GM08714 (cell line): ENCODE results near the gene OPHN1.
"Not testable (repeated sequence)": the region's sequence is repeated elsewhere in the genome, so short reads cannot be mapped to it uniquely, and the experiment has no call there.

ENCODE experiments used
- H3K4me3 ChIP-seq: fragments of 200-500 bp; sonication (Bioruptor generic); 2 replicates; pipeline ENCODE4 v1.5.1; 2014; ENCODE audit warnings: mild to moderate bottlenecking, low read length, inconsistent platforms
- ZNF274 ChIP-seq: IDR thresholded peaks from 2 replicates; pipeline ENCODE4 v1.6.1; 2012; ENCODE audit warnings: mild to moderate bottlenecking, low read depth, low read length

OPHN1 gene

DNA sequence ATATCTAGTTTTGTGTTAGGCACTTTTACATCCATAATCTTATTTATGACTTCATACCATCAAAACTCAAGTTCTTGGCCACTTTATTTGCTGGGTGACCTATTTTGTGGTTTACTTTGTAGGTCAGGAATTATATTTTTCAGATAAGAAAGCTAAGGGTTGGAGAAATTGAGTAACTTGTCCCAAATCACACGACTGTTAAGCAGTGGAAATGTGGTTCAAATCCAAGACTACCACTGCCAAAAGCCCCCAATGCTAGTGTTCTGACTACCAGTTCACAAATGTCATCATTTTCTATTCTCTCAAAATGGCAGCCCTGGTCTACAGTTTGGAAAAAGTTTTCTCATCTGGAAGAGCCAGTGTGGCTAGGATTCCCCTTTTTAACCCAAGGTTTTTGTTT, 74.6 kb downstream of the OPHN1 start:
- TF ChIP-seq ZNF274: no peak
- H3K4me3 ChIP-seq: no peak overlapping the region

DNA sequence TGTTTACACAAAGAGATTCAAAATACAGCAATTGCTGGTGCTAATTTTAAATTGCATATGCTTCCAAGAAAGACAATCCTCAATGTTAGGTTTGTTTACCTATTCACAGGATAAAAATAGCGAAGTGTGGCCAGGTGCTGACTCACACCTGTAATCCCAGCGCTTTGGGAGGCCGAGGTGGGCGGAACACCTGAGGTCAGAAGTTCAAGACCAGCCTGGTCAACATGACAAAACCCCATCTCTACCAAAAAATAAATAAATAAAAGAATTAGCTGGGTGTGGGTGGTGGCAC, 77.7 kb downstream of the OPHN1 start:
- H3K4me3 ChIP-seq: no peak overlapping the region
- no peak for TF ChIP-seq ZNF274

DNA sequence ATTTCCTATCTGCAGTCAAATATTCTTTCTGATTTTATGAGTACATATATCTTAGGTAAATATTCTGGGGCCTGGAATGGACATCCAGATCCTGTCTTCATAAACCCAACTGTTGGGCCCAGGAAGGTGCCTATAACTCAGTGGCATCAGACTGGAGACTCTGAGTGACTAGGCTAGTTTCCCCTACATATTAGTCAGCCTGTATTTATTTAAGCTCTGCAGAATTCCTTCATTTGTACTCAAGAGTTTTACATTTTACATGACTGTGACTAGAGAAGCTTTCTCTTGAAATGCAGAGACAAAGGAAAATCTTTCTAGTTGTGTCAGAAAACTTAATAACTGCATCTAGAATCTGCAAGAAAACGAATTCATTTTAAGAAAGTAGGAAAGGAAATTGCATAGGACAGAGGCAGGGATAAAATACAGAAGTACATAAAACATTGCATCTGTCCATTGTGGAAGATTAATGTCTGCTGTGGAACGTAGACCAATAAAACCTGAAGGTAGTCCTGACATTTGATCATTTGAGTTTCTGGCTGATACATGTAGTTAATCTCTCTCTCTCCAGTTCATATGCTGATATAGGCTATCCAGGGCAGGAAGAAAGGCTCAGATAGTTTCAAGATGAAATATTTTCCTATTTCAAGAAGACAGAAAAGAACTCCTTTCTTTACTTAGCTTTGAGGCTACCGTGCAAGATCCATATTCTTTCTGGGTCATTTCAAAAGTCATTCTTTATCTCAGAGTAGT, 78.2 kb downstream of the OPHN1 start:
- no peak for TF ChIP-seq ZNF274
- H3K4me3 ChIP-seq: no peak overlapping the region

DNA sequence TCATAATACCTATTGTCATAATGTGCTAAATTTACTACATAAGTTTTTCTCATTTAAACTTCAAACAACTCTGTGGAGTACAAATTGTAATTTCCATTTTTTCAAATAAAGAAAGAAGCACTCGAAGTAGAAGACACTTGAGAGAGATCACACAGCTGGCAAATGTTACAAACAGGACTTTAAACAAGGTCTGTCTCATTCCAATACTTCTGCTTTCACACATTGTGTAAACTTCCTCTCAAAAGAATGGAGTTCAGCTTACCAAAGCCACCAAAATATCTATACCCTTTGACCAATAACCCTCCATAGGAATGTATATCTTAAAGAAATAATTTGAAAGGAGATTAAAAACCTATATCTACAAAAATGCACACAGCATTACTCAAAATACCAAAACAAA, 88.3 kb downstream of the OPHN1 start:
- TF ChIP-seq ZNF274: no peak
- no peak overlapping the region for H3K4me3 ChIP-seq

DNA sequence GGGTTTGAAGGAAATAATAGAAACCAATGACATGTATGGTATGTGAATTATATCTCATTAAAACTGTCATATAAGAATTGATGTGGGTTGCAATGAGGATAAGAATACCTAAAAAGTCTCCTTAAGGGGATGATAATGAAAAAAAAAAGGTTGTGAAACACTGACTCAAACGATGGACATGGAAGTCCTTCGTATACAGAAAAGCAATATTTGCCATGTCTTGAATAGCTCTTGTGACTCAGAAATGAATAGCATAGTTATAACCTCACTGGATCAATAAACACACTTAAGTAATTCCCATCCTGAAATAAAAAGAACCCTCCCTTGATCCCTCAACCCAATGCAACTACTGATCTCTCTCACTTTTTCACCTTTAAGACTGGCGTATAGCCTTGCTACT, 89.7 kb downstream of the OPHN1 start:
- no peak overlapping the region for H3K4me3 ChIP-seq
- no peak for TF ChIP-seq ZNF274

DNA sequence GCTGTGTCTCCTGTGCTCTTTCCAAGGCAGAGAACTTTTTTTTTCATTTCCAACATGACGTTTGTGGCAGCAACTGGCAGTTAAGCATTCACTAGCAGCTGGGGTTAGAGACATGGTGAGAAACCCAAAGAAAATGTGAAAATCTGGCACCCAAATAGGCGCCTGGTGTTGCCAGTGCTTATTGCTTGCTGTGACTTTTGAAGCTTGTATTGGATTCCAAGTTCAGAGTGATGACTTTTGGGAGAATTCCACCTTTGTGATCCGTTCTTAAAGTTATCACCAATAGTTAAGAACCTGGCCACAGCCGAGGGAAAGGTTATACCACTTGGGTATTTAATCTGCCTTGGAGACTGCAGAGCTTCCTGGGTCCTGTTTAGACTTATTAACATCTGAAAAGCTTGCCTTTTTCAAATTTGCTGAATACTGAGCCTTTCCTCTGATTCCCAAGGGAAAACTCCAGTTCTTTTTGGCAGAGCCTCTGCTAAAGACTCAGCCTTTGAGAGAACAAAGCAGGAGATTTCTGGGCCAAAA, 101.0 kb downstream of the OPHN1 start:
- H3K4me3 ChIP-seq: no peak overlapping the region
- TF ChIP-seq ZNF274: no peak

DNA sequence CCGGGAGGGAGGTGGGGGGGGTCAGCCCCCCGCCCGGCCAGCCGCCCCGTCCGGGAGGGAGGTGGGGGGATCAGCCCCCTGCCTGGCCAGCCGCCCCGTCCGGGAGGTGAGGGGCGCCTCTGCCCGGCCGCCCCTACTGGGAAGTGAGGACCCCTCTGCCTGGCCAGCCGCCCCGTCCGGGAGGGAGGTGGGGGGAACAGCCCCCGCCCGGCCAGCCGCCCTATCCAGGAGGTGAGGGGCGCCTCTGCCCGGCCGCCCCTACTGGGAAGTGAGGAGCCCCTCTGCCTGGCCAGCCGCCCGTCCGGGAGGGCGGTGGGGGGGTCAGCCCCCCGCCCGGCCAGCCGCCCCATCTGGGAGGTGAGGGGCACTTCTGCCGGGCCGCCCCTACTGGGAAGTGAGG, 106.5 kb downstream of the OPHN1 start:
- H3K4me3 ChIP-seq: not testable (repeated sequence)

DNA sequence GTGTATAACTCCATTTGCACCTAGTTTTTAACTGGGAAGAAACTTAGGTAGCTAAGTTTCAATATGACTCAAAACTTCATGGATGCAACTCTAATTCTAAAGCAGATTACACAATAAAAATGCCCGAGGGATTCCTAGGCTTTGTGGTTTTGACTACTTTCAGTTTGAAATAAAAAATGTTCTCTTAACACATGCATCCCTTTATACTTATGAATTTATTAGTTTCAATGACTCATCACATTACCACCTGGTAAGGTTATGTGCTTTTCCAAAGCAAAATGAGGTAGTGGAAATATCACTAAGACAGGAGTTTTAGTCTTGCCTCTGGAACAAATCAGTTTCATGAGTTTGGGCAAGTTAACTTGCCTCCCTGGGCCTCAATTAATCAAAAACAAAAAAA, 125.5 kb downstream of the OPHN1 start:
- H3K4me3 ChIP-seq: no peak overlapping the region
- no peak for TF ChIP-seq ZNF274

DNA sequence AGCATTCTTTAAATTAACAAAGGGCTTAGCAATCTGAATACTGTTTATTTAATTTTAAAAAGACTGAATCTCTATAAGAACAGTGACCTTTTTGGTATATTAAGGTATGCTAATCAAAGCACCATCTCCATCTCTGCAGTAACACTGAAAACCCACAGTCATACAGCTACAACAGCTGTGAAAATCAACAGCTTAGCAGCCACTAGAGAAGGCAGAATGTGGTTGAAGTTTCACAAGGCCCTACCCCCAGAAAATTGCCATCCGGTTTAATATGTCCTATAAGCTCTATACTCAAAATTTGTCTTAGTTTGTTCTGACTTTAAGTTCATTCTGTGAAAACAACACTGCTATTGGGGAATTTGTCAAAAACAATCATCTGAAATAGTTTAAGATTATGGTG, 128.7 kb downstream of the OPHN1 start:
- H3K4me3 ChIP-seq: no peak overlapping the region
- TF ChIP-seq ZNF274: no peak

DNA sequence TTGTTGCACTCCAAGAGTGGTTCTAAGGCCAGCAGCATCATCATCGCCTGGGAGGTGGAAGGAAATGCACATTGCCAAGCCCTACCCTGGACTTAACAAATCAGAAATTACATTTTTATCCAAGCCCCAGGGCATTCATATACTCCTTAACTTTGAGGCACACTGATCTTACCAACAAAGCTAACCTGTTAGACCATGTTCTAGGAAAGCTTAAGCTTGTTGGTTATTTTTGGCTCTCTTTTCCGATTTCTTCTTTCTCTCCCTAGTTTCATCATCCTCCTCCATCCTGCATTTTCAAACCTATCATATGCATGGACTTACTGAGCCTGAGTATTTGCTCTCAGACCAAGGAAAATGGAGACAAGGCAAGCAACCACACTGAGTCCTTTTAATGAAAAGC, 133.4 kb downstream of the OPHN1 start:
- TF ChIP-seq ZNF274: no peak
- no peak overlapping the region for H3K4me3 ChIP-seq

DNA sequence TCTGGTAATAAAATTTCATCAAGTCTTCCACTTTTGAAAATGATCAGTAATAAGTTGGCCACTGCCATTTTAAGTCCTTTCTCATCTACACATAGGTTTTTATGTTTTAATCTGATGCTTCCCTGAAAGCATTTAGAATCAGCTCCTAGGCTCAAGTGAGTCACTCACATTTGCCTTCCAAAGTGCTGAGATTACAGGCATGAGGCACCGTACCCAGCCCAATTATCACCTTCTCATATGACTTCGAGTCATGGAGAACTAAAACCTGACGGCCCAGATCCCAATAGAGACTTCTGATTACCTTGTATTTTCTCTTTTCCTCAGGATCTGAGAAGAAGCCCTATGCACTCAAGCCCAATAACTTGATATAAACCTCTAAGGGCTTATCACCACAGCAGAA, 140.8 kb downstream of the OPHN1 start:
- no peak overlapping the region for H3K4me3 ChIP-seq
- no peak for TF ChIP-seq ZNF274

DNA sequence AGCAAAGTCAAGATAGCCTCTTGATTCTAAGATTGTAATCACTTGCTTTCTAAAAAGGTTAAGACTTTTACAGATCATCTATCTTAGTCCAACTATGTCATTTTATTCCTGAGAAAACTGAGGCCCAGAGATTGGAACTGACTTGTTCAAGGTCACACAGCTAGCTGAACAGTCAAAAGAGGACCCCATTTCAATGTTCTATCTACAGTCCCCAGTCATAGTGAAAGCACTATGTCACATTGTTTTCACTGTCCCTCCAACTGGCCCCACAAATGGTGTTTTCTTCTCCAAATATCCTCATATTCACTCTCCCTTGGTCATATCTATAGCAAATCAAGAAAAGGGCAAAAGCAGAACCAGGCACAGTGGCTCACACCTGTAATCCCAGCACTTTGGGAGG, 145.2 kb downstream of the OPHN1 start:
- H3K4me3 ChIP-seq: no peak overlapping the region
- TF ChIP-seq ZNF274: no peak

DNA sequence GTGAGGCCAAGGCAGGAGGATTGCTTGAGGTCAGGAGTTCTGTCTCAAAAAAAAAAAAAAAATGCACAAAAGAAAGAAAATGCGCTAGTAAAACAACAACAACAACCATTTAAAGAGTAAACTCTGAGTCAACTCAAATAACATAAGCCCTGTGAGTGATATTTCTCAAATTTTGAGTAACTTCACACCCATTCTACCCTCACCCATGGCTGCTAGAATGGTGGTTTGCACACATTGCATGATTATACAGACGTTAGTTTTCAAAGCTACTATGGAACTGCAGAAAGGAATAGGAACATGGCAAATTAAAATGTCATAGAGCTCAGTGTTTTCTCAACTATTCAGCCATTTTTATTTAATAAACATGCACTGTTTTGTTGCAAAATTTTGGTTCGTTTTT, 145.9 kb downstream of the OPHN1 start:
- H3K4me3 ChIP-seq: no peak overlapping the region
- TF ChIP-seq ZNF274: no peak

DNA sequence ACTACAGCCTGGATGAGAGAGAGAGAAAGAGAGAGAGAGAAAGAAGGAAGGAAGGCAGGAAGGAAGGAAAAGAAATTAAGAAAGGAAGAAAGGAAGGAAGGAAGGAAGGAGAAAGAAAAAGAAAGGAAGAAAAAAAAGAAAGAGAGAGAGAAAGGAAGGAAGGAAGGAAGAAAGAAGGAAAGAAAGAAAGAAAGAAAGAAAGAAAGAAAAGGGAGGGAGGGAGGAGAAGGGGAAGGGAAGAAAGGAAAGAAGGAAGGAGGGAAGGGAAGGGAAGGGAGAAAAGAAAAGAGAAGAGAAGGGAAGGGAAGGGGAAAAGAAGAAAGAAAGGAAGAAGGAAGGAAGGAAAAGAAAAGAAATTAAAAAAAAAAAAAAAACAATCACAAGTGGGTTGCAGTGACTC, 146.3 kb downstream of the OPHN1 start:
- no peak overlapping the region for H3K4me3 ChIP-seq
- TF ChIP-seq ZNF274: no peak

DNA sequence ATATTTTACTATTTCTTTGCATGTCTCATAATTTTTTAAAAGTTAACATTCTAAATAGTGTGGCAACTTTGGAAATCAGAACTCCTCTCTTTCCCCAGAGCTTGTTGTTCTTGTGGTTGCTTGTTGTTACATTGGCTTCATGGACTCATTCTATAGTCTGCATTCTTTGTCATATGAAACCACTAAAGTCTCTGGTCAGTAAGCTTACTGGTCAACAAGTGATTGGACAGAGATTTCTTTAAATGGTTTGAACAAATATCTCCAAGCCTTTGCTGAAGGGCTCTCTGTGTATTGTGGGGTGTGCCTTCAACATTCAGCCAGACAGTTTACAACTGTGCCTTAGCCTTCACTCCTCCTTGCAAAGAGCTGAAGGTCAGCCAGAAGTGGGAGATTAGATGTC, 147.2 kb downstream of the OPHN1 start:
- H3K4me3 ChIP-seq: no peak overlapping the region
- no peak for TF ChIP-seq ZNF274

DNA sequence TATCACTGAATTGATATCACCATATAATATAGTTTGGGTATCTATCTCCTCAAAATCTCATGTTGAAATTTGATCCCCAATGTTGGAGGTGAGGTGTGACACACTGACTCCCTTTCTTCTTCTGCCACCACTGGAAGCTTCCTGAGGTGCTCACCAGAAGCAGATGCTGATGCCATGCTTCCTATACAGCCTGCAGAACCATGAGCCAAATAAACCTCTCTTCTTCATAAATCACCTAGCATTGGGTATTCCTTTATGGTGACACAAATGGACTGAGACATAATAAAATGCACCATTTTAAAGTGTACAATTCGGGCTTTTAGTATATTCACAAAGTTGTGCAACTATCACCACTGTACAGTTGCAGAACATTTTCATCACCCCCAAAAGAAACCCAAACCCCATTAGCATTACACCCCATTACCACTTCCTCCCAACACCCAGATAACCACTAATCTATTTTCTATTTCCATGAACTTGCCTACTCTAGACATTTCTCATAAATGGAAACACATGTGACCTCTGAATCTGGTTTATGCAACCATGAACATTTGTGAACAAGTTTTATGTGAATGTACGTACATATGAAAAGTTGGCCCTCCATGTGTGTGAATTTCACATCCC, 148.9 kb downstream of the OPHN1 start:
- no peak overlapping the region for H3K4me3 ChIP-seq
- TF ChIP-seq ZNF274: no peak
